T-helper 2 cell treated with Interferon-gamma antibody and Interleukin-4, amounts not matched to agents 100 ng/mL and 5 ng/mL, for 36 hours (primary cell): ENCODE results near the gene PGAM4. TPM values are rescaled to one million over a fixed set of nuclear protein-coding genes. Genes with fewer than 3 reads are reported as not detected.
"Not testable (repeated sequence)": the region's sequence is repeated elsewhere in the genome, so short reads cannot be mapped to it uniquely, and the experiment has no call there.

Source experiments
- intact Hi-C: fragments of 100-400 bp; cut with micrococcal nuclease; formaldehyde crosslinking; loops from one replicate; pipeline ENCODE4 v1.15.1; 2023
- total RNA-seq: library from RNA; stranded (reverse); gene quantifications from 2 replicates; pipeline ENCODE4 v1.2.3, GENCODE V29; 2022

Gene PGAM4
- total RNA-seq: 0.57 TPM in 1 of 2 replicates, not detected in the other

DNA sequence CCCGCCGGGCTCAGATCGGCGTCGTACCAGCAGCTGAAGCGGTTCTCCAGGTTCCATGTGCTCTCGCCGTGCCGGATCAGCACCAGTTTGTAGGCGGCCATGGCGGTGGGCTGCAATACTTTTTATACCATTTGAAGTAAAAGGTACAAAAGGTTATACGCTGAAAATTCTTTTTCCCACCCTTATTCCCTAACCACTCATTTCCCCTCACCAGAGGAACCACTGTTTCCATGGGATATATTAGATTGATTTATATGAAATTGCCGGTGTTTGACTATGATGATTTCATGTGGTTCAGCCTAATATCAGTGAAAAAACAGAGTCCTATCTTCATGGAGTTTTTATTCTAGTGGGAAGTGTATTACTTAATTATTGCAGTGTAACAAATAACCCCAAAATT is at the start of gene PGAM4:
Gene PGAM4, minus strand, starts transcription at position 101 of the 400 bp plus-strand sequence. Its CDS starts 0 bp downstream, at position 101.
- intact Hi-C loops: no loop called here

DNA sequence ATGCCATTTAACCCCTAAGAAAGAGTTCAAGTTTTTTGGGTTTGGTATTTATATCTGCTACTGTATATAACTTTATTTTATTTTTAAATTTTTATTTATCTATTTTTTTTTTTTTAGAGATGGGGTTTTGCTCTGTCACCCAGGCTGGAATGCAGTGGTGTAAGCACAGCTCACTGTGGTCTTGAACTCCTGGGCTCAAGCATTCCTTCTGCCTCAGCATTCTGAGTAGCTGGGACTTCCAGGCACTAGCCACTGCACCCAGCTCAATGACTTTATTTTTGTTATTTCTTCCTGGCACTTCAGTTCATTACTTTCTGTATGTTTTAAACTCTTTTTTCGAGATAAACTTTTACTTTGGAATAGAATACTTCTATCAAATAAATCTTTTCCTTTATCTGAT is 42.4 kb upstream of the PGAM4 start:
- intact Hi-C loops: no loop called here

DNA sequence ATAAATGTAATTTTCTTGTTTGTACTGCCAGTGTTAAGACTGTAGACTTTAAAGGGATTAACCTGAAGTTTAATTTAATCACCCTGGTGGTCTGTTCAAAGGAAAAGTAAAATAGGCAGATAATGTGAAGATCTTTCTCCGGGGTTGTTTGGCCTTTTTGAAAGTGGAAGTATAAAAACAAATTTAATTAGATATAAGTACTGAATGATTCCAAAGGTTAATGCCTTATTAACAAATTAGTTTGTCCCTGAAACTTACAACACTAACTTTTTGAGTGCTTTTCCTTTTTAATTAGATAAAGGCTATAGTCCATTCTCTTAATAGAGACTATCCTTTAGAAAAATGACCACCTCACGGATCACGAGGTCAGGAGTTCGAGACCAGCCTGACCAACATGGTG is 10.4 kb upstream of the PGAM4 start:
- intact Hi-C loops: no loop called here

DNA sequence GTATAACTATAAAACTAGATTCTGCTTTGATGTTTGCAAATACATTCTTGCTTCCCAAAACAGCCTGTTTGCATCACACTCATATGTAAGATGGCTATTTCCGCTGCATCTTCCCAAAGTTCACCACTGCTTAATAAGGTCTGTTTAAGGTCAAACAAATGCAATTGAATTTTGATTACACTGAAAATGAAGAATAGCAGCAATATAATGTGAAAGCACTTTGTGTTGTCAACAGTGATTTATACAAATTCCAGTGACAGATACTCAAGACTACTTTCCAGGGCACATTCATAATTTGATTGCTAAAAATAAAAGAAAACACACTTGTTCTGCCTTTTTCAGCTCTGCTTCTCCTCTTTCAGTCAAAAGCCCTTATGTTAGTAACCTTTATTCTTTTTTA is 8.1 kb upstream of the PGAM4 start:
- intact Hi-C loops: no loop called here

DNA sequence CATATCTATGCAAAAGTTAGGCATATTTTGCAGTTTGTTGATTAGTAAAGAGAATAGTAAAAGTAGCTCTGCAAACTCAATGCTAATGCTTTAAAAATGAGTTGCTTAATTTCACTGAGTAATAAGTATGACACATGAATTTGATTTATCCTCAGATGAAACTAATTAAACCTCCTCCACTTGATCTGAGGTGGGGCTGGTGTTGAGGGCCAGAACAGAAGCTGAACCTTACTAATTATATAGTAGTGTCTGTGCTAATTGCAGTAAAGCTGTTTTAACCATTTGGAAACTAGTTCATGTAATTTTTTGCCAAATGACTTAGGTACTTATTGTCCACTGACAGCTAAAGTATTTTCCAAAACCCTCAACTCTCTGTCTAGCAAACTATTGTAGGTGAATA is 7.7 kb upstream of the PGAM4 start:
- intact Hi-C loops: no loop called here

DNA sequence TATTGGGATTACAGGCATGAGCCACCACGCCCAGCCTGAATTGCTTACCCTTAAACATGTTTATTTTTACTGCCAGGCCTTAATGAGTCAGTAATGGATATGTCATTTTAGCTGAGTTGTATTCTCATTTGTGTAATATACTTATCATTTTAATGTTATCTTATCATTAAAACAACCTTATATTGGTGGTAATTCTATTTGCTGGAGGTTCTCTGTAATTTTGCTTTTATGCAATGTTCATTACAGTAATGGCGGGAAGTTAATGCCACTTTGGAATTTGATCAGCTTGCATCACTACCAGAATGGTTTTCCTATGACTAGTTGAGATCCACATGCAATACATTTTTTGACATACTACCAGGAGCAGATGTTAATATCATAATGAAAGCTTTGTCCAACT is 6.3 kb upstream of the PGAM4 start:
- intact Hi-C loops: no loop called here

DNA sequence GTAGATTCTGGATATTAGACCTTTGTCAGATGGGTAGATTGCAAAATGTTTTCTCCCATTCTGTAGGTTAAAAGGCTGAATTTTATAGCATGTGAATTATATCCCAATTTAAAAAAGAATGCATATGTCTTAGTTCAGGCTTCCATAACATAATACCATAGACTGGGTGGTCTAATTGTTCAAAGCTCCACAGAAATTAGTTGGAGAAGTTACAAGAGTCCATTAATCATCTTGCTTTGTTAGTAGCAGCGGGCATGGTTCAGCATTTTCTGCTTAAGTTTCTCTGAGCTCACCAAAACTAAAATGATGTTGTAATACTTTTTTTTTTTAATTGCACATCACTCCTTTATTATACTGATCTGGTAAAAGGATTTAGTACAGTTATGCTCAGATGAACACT is 1.8 kb downstream of the PGAM4 start:
- intact Hi-C loops: no loop called here

DNA sequence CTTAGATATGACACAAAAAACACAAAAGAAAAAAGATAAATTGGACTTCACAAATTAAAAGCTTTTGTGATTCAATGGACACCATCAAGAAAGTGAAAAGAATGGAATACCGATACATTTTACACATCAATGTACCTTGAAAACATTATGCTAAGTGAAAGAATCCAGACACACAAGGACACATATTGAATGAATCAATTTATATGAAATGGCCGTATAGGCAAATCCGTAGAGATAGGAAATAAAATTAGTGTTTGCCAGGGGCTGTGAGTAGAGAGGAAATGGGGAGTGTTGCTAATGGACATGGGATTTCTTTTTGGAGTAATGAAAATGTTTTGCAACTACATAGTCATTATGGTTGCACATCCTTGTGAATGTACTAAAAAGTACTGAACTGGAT is 3.1 kb downstream of the PGAM4 start:
- intact Hi-C loops: no loop called here

DNA sequence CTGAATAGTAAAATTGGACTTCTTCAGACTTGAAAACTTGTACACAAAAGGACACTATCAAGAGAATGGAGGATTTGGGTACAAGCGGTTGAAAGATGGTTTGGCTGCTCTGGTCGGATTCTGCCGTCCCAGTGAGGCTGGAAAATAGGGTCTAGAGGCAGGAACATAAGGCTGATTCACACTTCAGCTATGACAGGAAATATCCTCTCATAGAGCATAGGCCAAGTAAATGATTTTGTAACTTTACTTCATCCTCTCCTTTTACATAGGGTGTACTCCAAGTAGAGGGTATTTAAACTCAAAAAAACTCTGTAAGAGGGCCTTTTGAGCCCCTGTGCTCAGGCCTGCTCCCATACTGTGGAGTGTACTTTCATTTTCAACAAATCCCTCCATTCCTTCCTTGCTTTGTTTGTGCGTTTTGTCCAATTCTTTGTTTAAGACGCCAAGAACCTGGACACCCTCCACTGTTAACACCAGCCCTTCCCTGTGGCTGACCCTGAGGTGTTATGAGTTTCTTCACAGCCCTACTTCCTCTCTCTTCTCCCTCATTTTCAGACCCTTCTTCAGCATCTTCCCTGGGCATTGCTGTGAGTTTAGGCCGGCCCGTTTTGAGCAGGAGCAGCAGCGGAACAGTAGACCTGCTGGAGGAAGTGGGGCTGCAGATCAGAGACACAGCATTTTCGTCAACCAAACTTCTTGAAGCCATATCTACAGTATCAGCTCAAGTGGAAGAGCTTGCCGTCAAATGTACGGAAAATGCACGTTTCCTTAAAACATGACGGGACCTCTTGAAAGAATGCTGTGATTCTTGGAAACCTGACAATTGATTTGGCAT is 7.2 kb downstream of the PGAM4 start:
- intact Hi-C loops: loop anchor here (2.0 kb wide), 1 partner anchor 51 kb away; the partner anchor contains the start of gene ATP7A

DNA sequence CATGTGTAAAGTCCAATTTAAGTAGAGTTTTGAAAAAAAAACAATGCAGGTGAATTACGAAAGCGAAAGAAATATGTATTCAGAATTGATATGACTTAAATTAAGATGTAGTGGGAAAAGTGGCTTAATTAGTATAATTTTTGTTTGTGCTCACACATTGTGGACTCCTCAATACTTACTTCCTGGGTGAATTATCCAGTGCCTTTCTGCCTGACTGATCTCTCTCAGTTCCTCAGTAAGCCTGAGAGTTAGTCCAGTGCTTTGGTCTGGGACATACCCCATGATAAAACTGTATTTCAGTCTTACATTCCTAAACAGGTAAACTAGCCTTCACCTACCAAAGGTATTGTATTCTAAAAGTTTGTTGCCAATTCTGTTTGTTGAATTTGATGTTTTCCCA is 8.4 kb downstream of the PGAM4 start:
- intact Hi-C loops: no loop called here

DNA sequence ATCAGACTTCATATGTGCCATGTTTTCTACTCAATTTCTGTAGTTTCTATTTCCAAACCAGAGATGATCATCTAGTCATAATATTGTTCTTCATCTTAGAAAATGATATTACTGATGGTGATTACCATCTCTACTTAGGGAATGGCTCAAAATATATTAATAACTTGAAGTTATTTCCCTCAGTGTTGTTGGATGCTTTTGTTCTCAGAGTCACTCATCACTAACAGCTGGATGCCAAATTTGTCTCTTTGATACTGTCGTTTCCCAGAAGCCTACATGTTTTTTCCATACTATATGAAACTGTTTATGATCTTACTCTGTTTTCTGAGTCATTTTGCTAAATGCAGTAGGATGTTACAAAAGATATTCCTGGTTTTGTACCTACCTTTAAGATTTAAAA is 8.9 kb downstream of the PGAM4 start:
- intact Hi-C loops: no loop called here

DNA sequence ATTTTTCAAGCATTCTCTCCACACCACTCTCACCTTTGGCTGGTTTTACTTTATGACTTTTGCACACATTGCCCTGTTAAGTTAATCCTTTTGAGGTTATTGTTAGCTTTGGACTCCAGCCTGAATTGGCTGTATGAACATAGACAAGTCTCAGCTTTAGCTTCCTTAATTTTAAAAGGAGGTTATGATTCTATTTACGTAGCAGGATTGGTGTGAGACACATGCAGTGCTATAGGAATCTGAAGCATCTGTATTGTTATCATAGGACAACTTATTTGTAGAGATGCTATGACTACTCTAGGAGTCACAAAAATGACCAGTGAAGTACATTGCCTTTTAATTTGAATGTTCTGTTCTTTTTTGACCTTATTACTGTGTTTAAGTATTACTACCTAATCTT is 15.7 kb downstream of the PGAM4 start:
- intact Hi-C loops: no loop called here

DNA sequence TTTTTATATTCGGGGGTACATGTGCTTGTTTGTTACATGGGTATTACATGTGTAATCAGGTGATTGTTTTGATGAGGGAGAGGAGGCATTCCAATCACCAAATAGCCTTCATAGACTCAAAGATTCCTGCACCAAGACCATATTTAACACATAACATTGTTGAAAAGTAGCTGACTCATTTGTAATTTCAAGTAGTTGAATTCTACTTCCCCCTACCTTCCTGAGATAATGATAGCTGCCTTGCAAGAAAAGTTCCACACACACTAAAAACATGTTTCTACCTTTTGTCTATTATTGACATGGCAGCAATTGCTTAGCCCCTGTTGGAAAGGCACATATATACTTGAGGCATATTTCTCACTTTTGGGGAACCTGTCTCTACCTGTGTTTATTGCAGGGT is 16.1 kb downstream of the PGAM4 start:
- intact Hi-C loops: no loop called here

DNA sequence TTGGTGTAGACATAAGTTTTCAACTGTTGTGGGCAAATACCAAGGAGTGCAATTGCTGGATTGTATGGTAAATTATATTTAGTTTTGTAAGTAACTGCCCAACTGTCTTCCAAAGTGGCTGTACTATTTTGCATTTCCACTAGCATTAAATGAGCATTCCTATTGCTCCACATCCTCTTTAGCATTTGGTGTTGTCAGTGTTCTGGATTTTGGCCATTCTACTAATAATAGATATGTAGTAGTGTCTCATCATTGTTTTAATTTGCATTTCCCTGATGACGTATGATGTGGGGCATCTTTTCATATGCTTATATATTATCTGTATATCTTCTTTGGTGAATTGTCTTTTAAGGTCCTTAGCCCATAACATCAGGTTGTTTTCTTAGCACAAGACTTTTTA is 17.3 kb downstream of the PGAM4 start:
- intact Hi-C loops: no loop called here

DNA sequence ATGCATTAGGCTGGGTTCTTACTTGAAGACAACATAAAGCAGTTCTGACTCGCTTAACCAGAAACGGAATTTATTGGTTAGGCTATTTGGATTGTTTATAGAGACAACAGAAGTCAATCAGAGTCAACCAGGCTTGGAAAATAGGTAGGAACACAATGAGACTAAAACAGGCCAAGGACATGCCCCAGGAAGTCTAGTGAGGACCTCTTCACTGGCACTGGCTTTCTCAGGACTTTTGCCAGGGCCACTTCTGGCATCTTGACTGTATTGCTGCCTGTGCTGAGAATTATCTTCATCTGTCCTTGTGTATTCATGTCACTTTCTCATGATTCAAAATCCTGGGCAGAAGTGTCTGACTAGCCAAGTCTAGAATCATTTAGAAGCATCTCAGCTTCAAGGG is 19.6 kb downstream of the PGAM4 start:
- intact Hi-C loops: no loop called here

DNA sequence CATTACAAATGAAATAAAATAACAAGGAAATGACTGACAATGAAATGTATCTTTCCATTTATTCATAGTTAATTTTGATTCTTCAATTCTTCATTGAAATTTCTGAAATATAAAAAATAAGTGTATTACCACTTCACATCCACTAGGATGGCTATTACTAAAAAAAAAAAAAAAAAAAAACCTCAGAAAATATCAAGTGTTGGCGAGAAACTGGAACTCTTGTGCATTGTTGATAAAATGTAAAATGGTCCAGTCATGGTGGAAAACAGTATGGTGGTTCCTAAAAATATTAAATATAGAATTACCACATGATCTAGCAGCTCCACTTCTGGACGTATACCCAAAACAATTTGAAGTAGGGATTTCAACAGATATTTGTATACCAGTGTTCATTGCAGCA is 22.9 kb downstream of the PGAM4 start:
- intact Hi-C loops: no loop called here

DNA sequence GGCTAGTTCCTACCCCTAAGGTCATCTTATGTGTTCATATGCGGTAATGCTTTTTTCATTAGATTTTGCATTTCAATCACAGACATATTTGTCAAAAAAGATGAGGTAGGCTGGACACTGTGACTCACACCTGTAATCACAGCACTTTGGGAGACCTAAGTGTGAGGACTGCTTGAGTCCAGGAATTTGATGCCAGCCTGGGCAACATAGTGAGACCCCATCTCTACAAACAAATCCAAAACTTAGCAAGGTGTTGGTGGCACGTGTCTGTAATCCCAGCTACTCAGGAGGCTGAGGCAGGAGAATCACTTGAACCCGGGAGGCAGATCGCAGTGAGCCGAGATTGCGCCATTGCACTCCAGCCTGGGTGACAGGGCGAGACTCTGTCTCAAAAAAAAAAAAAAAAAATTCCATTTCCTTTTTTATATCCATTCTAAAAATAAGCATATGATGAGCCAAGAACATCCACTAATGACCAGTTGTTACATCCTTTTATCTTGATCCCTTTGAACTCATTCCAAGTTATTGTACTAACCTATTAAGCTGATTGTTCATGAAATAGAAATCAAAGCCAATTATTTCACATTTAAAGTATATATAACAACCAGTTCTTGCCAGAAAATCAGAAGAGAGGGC is 23.4 kb downstream of the PGAM4 start:
- intact Hi-C loops: no loop called here

DNA sequence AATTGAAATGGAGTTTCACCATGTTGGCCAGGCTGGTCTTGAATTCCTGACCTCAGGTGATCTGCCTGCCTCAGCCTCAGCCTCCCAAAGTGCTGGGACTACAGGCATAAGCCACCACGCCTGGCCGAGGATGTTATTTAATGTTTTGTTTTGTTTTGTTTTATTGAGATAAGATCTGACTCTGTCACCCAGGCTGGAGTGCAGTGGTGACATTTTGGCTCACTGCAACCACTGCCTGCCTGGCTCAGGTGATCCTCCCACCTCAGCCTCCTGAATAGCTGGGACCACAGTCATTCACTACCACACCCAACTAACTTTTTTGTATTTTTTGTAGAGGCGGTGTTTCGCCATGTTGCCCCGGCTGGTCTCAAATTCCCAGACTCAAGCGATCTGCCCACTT is 24.4 kb downstream of the PGAM4 start:
- intact Hi-C loops: not testable (repeated sequence)

DNA sequence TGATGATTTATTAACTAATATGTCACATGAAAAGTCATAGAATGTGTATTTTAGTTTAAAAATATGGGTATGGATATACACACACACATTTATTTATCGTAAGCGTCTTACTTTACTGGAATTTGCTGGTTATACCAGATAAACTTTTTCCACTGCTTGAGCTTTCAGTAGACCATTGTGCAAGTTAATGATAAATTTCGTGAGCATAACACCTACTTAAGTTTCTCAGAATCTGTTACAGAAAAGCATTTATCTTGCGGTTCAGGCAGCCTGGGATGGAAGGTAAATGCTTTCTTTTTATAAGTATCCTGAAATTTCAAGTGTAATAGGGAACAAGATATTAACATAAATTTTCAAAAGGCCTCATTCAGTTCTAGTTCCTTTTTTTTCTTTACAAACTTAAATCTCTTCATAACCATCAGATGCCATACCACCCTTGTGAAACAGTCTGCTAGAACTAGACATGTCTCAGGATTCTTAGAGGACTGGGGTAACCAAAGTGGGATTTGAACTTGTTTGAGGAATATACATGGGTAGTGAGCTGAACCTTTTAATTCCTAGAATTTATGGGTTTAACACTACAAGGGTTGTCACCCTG is 31.3 kb downstream of the PGAM4 start:
- intact Hi-C loops: no loop called here

DNA sequence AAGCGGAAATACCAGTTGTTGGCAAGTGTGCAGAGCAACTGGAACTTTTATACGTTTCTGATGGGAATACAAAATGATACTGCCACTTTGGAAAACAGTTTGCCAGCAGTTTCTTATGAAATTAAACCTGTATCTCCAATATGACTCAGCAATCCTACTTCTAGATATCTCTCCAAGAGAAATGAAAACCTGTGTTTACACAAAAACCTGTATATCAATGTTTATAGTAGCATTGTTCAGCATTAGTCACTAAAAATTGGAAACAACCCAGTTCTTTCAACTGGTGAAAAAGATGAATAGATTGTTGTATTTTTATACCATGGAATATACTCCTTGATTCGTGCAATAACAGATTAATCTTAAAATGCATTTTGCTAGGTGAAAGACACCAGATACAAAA is 32.1 kb downstream of the PGAM4 start:
- intact Hi-C loops: no loop called here

DNA sequence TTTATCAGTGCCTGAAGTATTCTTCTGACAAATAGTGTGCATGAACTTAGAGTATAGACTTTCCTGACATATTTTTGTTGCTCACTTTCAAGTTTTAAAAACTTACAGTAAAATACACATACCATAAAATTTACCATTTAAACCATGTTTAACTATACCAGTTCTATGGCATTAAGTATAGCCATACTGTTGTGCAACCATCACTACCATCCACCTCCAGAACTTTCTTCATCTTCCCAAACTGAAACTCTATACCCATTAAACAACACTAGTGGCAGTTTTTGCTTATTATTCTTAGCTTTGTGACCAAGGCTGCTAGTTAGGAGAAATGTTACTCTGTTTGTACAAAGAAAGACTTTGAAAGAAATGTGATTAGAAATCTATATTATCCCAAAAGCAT is 33.1 kb downstream of the PGAM4 start:
- intact Hi-C loops: no loop called here

DNA sequence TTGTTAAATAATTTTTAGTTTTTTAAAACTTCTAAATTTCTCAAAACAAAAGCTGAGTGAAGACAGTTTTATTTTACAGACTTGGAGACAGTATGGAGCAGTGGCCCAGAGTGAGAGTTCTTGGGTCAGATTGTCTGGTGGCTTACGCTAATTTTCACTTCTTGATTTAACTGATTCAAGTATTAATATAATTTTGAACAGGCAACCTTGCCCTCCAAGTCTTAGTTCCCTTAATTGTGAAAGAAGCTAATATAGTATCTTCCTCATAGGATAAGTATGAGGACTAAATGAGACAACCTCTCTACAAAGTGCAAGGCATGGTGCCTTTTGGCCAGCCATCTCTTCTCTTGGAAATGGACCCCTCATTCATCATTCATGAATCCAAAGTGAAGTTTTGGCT is 33.6 kb downstream of the PGAM4 start:
- intact Hi-C loops: no loop called here

DNA sequence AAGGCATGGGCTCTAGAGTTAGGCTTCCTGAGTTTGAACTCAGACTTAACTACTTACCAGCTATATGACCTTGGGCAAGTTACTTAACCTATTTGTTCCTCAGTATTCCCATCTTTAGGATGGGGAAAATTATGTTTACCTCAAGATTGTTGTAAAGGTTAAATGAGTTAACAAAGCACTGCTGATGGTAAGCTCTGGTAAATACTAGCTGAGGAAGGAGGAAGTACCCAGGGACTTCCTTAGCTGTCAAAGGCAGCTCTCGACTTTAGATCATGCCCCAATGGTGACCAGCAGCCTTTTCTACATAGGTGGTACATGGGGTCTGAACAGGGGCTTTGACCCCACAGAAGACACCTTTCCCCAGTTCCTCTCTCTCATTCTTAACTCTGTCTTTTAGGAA is 38.9 kb downstream of the PGAM4 start:
- intact Hi-C loops: no loop called here
